Measurements from ENCODE around the gene SYF2.

GRCh38 chr1:25247024-25247828 is 14.9 kb upstream of the SYF2 start, which contains the start of gene RSRP1:
- TF ChIP-seq CTCF (IDR thresholded peaks at IDR 0.05; ENCODE audit: poor library complexity) (no peak), EZH2 (IDR thresholded peaks at IDR 0.05; ENCODE audit: borderline replicate concordance) (no peak), EZH2phosphoT487 (IDR thresholded peaks at IDR 0.05; ENCODE audit: low read depth, severe bottlenecking, unreplicated experiment) (no peak)
